AG09309 (cell line): ENCODE data around the gene SPON1.
"Not testable (repeated sequence)": the region's sequence is repeated elsewhere in the genome, so short reads cannot be mapped to it uniquely, and the experiment has no call there.

Source experiments
- DNase-seq: peaks from one replicate; pipeline ENCODE4 v3.0.0-alpha.2; 2010; ENCODE audit warnings: low read depth
- H3K4me3 ChIP-seq: 2 replicates; pipeline ENCODE4 v1.5.1; 2011; ENCODE audit warnings: mild to moderate bottlenecking, low read depth, low read length, moderate library complexity; ENCODE audit not compliant: control insufficient read depth
- TF ChIP-seq, protein P1 (sequence below): IDR thresholded peaks from 2 replicates; pipeline ENCODE4 v1.5.1; 2011; ENCODE audit warnings: mild to moderate bottlenecking, low read depth, low read length, inconsistent platforms; ENCODE audit not compliant: insufficient read depth, control insufficient read depth; ENCODE audit errors: missing control alignments

Gene SPON1

DNA sequence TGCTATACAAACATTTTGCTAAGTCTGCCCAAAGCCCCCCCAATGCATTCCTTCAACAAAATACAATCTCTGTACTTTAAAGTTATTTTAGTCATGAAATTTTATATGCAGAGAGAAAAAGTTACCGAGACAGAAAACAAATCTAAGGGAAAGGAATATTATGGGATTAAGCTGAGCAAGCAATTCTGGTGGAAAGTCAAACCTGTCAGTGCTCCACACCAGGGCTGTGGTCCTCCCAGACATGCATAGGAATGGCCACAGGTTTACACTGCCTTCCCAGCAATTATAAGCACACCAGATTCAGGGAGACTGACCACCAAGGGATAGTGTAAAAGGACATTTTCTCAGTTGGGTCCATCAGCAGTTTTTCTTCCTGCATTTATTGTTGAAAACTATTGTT is 304.1 kb downstream of the SPON1 start:
- DNase-seq = no peak
- TF ChIP-seq, protein P1, sequence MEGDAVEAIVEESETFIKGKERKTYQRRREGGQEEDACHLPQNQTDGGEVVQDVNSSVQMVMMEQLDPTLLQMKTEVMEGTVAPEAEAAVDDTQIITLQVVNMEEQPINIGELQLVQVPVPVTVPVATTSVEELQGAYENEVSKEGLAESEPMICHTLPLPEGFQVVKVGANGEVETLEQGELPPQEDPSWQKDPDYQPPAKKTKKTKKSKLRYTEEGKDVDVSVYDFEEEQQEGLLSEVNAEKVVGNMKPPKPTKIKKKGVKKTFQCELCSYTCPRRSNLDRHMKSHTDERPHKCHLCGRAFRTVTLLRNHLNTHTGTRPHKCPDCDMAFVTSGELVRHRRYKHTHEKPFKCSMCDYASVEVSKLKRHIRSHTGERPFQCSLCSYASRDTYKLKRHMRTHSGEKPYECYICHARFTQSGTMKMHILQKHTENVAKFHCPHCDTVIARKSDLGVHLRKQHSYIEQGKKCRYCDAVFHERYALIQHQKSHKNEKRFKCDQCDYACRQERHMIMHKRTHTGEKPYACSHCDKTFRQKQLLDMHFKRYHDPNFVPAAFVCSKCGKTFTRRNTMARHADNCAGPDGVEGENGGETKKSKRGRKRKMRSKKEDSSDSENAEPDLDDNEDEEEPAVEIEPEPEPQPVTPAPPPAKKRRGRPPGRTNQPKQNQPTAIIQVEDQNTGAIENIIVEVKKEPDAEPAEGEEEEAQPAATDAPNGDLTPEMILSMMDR = no peak
- no peak overlapping the region for H3K4me3 ChIP-seq

DNA sequence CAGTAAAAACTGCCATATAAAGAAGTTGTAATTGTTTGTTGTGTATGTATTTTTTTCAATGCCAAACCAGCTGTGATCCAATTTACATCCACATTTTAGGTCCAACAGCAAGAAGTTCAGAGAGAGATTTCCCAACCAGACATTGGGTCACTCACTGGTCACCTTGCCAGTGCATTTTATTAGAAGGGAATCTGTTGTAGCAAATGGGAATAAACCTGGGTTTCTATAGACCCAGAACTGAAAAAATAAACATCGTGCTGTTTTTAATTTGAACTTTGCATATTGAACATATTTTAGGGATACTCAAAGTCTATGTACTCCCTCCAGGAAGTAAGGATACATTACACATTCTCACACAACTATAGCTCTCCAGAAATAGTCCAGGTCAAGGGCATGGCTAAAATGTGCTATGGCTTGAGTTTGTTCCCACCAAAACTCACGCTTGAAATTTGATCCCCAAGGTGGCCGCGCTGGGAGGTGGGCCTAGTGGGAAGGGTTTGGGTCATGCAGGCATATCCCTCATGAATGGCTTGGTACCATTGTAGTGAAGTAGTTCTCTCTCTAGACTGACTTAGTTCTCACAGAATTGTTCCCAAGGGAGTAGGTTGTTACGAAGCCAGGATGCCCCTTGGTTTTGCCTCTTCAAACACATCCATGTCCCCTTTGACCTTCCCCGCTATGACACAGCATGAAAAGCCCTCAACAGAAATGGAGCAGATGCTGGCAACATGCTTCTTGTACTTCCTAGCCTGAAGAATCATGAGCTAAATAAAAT is 305.5 kb downstream of the SPON1 start:
- TF ChIP-seq, protein P1 = no peak
- H3K4me3 ChIP-seq = no peak overlapping the region
- no peak for DNase-seq

DNA sequence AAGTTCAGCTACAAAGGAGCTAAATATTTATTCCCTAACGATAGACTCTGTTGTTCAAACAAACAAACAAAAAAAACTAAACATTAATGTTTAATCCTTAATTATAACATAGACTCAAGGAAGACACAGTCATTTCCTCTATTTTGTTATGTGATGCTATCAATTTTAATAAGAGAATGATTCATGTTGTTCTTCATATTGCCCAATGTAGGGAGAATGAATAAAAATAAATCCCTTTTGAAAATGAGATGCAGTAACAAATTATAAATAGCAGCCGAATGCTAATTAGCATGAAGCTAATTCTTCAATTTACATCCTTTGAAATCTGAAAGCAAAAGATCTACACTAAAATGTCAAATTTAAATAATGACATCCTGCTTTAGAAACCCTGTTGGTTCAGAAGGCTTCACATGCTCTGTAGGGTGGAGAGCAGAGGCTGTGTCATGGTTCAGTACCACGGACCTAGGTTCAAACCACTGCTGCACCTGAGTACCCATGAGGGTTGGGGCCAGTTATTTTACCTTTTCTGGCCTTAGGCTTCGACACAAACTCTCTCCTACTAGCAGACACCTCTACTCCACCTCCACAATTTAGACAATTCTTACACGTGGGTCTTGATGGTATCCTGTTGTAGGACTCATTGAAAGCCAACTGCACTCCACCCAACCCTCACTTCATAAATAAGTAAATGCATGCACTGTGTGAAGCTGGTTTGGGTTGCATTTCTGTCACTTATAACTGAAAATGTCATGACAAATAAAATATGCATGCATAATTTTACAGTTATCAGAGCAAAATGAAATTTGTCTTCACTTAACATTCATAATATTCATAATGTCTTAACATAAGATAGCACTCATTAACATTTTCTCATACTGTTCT is 307.4 kb downstream of the SPON1 start:
- H3K4me3 ChIP-seq = no peak overlapping the region
- DNase-seq = no peak
- TF ChIP-seq, protein P1 = no peak

DNA sequence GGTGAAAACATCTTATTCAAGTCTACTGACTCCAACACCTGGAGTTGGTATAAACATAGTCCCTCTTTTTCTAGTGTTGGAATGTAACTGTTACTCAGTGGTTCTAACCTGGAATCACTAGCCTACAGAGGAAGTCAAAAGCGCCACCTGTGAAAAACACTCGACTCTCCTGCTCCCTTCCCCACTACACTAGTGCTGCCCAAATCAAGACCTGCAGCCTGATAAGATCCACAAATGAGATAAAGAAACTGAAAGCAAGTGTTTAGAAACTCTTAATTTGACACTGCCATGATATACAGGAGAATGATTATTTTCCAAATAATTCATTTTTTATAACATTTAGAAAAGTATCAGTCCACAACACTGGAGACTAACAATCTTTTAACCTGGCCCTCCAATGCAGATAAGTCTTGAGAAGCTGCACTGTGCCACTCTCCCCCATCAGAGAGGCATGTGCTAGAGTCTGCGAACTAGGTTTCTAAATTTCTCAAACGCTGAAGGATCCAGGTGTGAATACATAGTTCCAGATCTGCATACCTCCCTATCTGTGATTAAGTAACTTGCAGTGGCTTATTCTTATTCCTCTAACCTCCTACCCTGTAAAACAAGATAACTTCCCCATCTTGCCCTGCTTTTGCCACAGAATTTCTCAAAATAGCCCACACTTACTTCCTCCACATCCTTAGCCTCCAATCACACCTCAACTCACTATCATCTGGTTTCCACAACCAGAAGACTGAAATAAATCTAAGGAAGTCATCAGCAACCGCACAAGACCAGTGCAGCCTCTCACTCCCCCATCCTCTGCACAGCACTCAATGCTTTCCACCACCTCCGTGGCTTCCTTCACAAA is 308.4 kb downstream of the SPON1 start:
- TF ChIP-seq, protein P1 = no peak
- DNase-seq = no peak
- H3K4me3 ChIP-seq = no peak overlapping the region

DNA sequence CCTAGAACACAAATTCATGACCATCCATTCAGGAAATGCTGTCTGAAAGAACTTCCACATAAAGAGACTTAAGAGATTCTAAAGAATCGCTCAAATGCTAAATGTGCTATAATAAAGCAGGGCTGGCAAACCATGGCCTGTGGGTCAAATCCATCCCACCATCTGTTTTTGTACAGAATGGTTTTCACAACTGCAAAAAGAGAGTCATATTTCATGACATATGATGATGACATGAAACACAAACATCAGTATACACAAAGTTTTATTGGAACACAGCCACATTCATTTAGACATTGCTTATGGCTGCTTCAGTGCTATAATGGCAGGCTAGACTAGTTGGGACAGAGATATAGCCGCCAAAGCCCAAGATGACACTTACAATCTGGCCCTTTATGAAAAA is 311.4 kb downstream of the SPON1 start:
- no peak for DNase-seq
- H3K4me3 ChIP-seq = no peak overlapping the region
- TF ChIP-seq, protein P1 = no peak

DNA sequence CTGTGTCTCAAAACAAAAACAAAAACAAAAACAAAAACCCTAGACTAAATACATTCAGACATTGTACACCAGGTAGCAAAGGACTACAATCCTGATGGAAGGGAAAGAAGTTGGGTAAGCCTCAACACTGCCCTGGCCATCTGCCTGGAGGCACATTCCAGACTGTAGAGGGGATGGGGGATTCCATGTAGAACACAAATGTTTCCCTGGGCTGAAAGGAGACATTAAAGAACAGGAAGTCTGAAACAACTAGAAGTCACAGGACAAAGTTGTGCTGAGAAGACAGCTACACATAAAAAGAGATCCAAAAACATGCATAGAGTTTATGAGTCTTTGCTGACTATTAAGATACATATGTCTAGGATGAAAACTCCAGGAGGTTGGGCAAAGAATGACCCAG is 312.6 kb downstream of the SPON1 start:
- H3K4me3 ChIP-seq = no peak overlapping the region
- TF ChIP-seq, protein P1 = no peak
- no peak for DNase-seq

DNA sequence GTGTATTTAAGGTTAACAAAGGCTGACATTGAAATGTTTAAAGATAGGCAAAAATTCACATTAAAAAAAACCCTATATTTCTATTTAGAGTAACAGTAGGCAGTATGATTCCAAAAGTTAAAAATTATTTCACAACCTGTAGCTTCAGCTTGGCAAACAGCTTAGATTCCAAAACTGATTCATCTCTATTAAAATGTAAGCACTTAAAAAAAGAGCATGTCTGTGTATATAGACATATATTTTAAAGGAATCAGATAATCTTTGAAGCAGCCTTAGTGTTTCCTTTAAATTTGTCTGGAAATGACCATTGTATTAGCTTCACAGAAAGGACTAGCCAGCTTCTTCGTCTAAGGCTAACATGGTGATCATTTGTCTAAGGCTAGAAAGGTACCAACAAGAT is 316.3 kb downstream of the SPON1 start:
- not testable (repeated sequence) for H3K4me3 ChIP-seq, DNase-seq
